ENCODE data around the gene APOF. TPM values are rescaled to one million over a fixed set of nuclear protein-coding genes. Genes with fewer than 3 reads are reported as not detected.

APOF gene
- total and polyA plus RNA-seq, 9 of the 15 experiments (the other 6 are each of a cell fraction or from before 2014, with no cell fraction given) = 0.09 to 0.15 (median 0.12) TPM; not detected in 5

DNA sequence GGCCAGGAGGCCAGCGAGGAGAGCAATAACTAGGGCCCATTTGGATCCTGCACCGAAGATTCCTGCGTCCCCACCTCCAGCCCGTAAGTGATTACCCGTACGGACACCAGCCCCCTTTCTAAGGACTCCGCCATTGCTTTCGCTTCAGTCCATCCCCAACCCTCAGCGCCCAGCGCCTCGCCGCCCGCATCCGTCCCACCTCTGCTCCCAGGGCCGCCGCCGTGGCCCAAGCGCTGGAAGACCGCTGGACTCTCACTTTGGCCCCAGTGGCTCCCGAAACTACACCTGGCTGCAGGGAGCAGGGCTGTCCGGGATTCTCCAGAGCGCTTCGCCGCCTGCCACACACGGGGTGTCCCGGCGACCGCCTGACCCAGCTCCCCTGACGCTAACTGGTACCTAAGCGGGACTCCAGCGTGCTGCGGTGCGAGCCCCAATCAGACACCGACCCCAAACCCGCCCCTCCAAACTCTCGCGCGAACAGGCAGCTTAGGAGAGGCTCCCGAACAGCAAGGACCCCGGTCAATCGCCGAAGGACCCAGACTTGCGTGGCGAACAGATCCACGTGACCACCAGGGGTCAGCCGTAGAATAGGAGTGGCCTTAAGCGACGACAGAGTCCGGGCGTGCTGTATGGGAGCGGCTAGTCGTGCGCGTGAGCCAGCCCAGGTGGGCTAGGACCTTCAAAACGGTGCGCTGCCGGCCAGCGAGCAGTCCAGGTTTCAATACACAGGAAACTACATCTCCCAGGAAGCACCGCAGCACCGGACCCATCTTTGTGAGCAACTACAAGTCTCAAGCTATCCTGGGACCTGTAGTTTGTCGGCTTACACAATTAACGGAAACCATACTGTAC is 46.8 kb downstream of the APOF start, which contains the start of gene CNPY2 (continued):
- TF ChIP-seq KHSRP (IDR thresholded peaks at IDR 0.05) (no peak), ZNF3 (CRISPR knock-in tag; IDR thresholded peaks at IDR 0.05) (no peak), CC2D1A (IDR thresholded peaks at IDR 0.05) (0 out of 2 replicates have a peak, but pooled peaks have one; percentile 37), ERF (CRISPR knock-in tag; IDR thresholded peaks at IDR 0.05) (no peak), RBM25 (IDR thresholded peaks at IDR 0.05; ENCODE audit: low read depth, low read length, severe bottlenecking) (no peak), ESRRB (CRISPR knock-in tag; IDR thresholded peaks at IDR 0.05; ENCODE audit: borderline replicate concordance) (no peak)
- TF ChIP-seq, protein P1, sequence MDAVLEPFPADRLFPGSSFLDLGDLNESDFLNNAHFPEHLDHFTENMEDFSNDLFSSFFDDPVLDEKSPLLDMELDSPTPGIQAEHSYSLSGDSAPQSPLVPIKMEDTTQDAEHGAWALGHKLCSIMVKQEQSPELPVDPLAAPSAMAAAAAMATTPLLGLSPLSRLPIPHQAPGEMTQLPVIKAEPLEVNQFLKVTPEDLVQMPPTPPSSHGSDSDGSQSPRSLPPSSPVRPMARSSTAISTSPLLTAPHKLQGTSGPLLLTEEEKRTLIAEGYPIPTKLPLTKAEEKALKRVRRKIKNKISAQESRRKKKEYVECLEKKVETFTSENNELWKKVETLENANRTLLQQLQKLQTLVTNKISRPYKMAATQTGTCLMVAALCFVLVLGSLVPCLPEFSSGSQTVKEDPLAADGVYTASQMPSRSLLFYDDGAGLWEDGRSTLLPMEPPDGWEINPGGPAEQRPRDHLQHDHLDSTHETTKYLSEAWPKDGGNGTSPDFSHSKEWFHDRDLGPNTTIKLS (IDR thresholded peaks at IDR 0.05; ENCODE audit: borderline replicate concordance, low read depth) = peak; percentile 97
- TF ChIP-seq, protein P2, sequence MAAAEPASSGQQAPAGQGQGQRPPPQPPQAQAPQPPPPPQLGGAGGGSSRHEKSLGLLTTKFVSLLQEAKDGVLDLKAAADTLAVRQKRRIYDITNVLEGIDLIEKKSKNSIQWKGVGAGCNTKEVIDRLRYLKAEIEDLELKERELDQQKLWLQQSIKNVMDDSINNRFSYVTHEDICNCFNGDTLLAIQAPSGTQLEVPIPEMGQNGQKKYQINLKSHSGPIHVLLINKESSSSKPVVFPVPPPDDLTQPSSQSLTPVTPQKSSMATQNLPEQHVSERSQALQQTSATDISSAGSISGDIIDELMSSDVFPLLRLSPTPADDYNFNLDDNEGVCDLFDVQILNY (CRISPR knock-in tag; IDR thresholded peaks at IDR 0.05) = no peak
- TF ChIP-seq, protein P3, sequence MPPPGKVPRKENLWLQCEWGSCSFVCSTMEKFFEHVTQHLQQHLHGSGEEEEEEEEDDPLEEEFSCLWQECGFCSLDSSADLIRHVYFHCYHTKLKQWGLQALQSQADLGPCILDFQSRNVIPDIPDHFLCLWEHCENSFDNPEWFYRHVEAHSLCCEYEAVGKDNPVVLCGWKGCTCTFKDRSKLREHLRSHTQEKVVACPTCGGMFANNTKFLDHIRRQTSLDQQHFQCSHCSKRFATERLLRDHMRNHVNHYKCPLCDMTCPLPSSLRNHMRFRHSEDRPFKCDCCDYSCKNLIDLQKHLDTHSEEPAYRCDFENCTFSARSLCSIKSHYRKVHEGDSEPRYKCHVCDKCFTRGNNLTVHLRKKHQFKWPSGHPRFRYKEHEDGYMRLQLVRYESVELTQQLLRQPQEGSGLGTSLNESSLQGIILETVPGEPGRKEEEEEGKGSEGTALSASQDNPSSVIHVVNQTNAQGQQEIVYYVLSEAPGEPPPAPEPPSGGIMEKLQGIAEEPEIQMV (tag; conservative IDR thresholded peaks at IDR 0.05; ENCODE audit: low read depth) = 0 out of 2 replicates have a peak, but pooled peaks have one; percentile 43
- TF ChIP-seq, protein P4, sequence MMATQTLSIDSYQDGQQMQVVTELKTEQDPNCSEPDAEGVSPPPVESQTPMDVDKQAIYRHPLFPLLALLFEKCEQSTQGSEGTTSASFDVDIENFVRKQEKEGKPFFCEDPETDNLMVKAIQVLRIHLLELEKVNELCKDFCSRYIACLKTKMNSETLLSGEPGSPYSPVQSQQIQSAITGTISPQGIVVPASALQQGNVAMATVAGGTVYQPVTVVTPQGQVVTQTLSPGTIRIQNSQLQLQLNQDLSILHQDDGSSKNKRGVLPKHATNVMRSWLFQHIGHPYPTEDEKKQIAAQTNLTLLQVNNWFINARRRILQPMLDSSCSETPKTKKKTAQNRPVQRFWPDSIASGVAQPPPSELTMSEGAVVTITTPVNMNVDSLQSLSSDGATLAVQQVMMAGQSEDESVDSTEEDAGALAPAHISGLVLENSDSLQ (IDR thresholded peaks at IDR 0.05) = peak; percentile 73
- TF ChIP-seq, protein P5, sequence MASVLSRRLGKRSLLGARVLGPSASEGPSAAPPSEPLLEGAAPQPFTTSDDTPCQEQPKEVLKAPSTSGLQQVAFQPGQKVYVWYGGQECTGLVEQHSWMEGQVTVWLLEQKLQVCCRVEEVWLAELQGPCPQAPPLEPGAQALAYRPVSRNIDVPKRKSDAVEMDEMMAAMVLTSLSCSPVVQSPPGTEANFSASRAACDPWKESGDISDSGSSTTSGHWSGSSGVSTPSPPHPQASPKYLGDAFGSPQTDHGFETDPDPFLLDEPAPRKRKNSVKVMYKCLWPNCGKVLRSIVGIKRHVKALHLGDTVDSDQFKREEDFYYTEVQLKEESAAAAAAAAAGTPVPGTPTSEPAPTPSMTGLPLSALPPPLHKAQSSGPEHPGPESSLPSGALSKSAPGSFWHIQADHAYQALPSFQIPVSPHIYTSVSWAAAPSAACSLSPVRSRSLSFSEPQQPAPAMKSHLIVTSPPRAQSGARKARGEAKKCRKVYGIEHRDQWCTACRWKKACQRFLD (CRISPR knock-in tag; IDR thresholded peaks at IDR 0.05) = peak; percentile 78
- TF ChIP-seq, protein P6, sequence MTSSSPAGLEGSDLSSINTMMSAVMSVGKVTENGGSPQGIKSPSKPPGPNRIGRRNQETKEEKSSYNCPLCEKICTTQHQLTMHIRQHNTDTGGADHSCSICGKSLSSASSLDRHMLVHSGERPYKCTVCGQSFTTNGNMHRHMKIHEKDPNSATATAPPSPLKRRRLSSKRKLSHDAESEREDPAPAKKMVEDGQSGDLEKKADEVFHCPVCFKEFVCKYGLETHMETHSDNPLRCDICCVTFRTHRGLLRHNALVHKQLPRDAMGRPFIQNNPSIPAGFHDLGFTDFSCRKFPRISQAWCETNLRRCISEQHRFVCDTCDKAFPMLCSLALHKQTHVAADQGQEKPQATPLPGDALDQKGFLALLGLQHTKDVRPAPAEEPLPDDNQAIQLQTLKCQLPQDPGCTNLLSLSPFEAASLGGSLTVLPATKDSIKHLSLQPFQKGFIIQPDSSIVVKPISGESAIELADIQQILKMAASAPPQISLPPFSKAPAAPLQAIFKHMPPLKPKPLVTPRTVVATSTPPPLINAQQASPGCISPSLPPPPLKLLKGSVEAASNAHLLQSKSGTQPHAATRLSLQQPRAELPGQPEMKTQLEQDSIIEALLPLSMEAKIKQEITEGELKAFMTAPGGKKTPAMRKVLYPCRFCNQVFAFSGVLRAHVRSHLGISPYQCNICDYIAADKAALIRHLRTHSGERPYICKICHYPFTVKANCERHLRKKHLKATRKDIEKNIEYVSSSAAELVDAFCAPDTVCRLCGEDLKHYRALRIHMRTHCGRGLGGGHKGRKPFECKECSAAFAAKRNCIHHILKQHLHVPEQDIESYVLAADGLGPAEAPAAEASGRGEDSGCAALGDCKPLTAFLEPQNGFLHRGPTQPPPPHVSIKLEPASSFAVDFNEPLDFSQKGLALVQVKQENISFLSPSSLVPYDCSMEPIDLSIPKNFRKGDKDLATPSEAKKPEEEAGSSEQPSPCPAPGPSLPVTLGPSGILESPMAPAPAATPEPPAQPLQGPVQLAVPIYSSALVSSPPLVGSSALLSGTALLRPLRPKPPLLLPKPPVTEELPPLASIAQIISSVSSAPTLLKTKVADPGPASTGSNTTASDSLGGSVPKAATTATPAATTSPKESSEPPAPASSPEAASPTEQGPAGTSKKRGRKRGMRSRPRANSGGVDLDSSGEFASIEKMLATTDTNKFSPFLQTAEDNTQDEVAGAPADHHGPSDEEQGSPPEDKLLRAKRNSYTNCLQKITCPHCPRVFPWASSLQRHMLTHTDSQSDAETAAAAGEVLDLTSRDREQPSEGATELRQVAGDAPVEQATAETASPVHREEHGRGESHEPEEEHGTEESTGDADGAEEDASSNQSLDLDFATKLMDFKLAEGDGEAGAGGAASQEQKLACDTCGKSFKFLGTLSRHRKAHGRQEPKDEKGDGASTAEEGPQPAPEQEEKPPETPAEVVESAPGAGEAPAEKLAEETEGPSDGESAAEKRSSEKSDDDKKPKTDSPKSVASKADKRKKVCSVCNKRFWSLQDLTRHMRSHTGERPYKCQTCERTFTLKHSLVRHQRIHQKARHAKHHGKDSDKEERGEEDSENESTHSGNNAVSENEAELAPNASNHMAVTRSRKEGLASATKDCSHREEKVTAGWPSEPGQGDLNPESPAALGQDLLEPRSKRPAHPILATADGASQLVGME (CRISPR knock-in tag; IDR thresholded peaks at IDR 0.05) = no peak
- TF ChIP-seq, protein P7, sequence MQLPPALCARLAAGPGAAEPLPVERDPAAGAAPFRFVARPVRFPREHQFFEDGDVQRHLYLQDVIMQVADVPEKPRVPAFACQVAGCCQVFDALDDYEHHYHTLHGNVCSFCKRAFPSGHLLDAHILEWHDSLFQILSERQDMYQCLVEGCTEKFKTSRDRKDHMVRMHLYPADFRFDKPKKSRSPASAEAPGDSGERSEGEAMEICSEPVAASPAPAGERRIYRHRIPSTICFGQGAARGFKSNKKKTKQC (CRISPR knock-in tag; IDR thresholded peaks at IDR 0.05) = peak; percentile 56

Measured in K562 (cell line).